PC-9 (cell line): ENCODE results near the gene INO80C.

Experiments used
- EZH2 ChIP-seq: fragments of 200-600 bp; sonication (generic); IDR thresholded peaks from 2 replicates; pipeline ENCODE4 v1.8.0; 2017; ENCODE audit warnings: antibody characterized with exemption, low read depth
- TF ChIP-seq, protein P1 (sequence below): fragments of 200-600 bp; sonication (generic); conservative IDR thresholded peaks from 2 replicates; pipeline ENCODE4 v1.6.1; 2017; ENCODE audit warnings: mixed run types, antibody characterized with exemption, mild to moderate bottlenecking, moderate library complexity

GRCh38 chr18:35485852-35486251, 11.9 kb downstream of the INO80C start:
- TF ChIP-seq, protein P1, sequence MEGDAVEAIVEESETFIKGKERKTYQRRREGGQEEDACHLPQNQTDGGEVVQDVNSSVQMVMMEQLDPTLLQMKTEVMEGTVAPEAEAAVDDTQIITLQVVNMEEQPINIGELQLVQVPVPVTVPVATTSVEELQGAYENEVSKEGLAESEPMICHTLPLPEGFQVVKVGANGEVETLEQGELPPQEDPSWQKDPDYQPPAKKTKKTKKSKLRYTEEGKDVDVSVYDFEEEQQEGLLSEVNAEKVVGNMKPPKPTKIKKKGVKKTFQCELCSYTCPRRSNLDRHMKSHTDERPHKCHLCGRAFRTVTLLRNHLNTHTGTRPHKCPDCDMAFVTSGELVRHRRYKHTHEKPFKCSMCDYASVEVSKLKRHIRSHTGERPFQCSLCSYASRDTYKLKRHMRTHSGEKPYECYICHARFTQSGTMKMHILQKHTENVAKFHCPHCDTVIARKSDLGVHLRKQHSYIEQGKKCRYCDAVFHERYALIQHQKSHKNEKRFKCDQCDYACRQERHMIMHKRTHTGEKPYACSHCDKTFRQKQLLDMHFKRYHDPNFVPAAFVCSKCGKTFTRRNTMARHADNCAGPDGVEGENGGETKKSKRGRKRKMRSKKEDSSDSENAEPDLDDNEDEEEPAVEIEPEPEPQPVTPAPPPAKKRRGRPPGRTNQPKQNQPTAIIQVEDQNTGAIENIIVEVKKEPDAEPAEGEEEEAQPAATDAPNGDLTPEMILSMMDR, result no peak
- no peak for TF ChIP-seq EZH2
